ENCODE data around the gene ID3.

The ID3 gene

GRCh38 chr1:23581219-23581618, 21.9 kb upstream of the ID3 start:
- Histone ChIP-seq H3K4me2 (ENCODE audit: low read length) (no peak overlapping the region), H3K9me3 (ENCODE audit: control insufficient read depth, low read length) (no peaks in the 10 kb centered on the region), H3K27ac (no peak overlapping the region), H3K4me1 (no peaks in the 10 kb centered on the region), H3K27me3 (ENCODE audit: control insufficient read depth, insufficient read depth, low read length) (no peaks in the 10 kb centered on the region), H3K4me3 (ENCODE audit: low read depth, low read length) (no peak overlapping the region), H3K36me3 (ENCODE audit: control insufficient read depth, insufficient read depth, low read length) (no peaks in the 10 kb centered on the region), H2AFZ (no peak overlapping the region), H3K79me2 (no peaks in the 10 kb centered on the region), H3K9ac (no peak overlapping the region)
- TF ChIP-seq CTCF (IDR thresholded peaks at IDR 0.05), result no peak

DNA sequence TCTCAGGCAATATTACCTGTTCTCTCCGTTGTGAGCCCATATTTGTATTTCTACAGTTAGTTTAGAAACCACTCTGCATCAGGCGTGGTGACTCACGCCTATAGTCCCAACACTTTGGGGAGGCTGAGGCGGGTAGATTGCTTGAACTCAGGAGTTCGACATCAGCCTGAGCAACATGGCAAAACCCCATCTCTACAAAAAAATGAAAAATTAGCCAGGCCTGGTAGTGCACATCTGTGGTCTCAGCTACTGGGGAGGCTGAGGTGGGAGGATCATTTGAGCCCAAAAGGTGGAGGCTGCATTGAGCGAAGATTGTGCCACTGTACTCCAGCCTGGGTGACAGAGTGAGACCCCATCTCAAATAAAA, 19.7 kb upstream of the ID3 start:
- Histone ChIP-seq H3K27ac (no peak overlapping the region), H3K9ac (no peak overlapping the region)
- no peak for TF ChIP-seq CTCF (IDR thresholded peaks at IDR 0.05)

DNA sequence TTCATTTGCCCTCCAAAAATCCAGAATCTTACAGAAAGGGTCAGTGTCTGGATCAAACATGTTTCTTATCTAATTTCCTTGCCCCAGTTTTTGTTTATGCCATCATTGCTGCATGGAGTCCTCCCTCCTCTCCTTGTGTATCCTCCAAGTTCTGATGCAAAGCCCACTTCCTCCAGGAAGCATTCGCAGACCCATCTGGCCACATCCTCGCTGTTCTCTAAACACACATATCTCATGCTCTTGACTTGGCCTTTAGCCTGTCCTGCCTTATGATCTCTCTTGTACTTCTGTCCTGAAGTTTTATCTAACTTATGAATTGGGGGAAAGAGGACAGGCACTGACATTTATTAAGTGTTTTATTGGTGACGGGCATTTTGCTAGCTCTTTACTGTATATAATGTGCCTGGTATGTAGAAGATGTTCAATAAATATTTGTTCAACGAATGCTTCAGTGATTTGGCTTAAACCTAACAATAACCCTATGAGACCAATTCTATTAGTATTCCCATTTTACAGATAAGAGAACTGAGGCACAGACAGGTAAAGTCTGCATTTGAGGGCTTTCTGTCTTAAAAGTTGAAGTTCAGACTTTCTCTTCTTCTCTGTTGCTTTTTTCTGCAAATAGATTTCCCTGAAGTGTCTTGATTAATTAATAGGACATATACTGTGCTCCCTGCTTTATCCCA, 19.2 kb upstream of the ID3 start:
- no peaks in the 10 kb centered on the region for H3K4me1 ChIP-seq
- no peaks in the 10 kb centered on the region for H3K79me2 ChIP-seq
- H3K9me3 ChIP-seq (ENCODE audit: control insufficient read depth, low read length), result no peaks in the 10 kb centered on the region
- H2AFZ ChIP-seq, result no peak overlapping the region
- H3K27ac ChIP-seq, result no peak overlapping the region
- TF ChIP-seq CTCF (IDR thresholded peaks at IDR 0.05), result no peak
- no peak overlapping the region for H3K4me3 ChIP-seq (ENCODE audit: low read depth, low read length)
- H3K36me3 ChIP-seq (ENCODE audit: control insufficient read depth, insufficient read depth, low read length), result no peaks in the 10 kb centered on the region
- H3K9ac ChIP-seq, result no peak overlapping the region
- no peaks in the 10 kb centered on the region for H3K27me3 ChIP-seq (ENCODE audit: control insufficient read depth, insufficient read depth, low read length)
- no peak overlapping the region for H3K4me2 ChIP-seq (ENCODE audit: low read length)

More for the DNA sequence above, 19.7 kb upstream of the ID3 start:
- Histone ChIP-seq H3K79me2 (no peaks in the 10 kb centered on the region), H3K4me1 (no peaks in the 10 kb centered on the region), H3K9me3 (ENCODE audit: control insufficient read depth, low read length) (no peaks in the 10 kb centered on the region), H3K27me3 (ENCODE audit: control insufficient read depth, insufficient read depth, low read length) (no peaks in the 10 kb centered on the region), H3K4me2 (ENCODE audit: low read length) (no peak overlapping the region), H3K36me3 (ENCODE audit: control insufficient read depth, insufficient read depth, low read length) (no peaks in the 10 kb centered on the region), H2AFZ (no peak overlapping the region), H3K4me3 (ENCODE audit: low read depth, low read length) (no peak overlapping the region)

GRCh38 chr1:23577056-23578004, 18.0 kb upstream of the ID3 start:
- peak overlapping the region; percentile 28 for H2AFZ ChIP-seq
- no peak overlapping the region for H3K4me2 ChIP-seq (ENCODE audit: low read length)
- no peaks in the 10 kb centered on the region for H3K79me2 ChIP-seq
- H3K27me3 ChIP-seq (ENCODE audit: control insufficient read depth, insufficient read depth, low read length), result no peaks in the 10 kb centered on the region
- no peak for TF ChIP-seq CTCF (IDR thresholded peaks at IDR 0.05)
- no peaks in the 10 kb centered on the region for H3K9me3 ChIP-seq (ENCODE audit: control insufficient read depth, low read length)
- H3K9ac ChIP-seq, result no peak overlapping the region
- no peak overlapping the region for H3K4me3 ChIP-seq (ENCODE audit: low read depth, low read length)
- no peaks in the 10 kb centered on the region for H3K36me3 ChIP-seq (ENCODE audit: control insufficient read depth, insufficient read depth, low read length)
- no peaks in the 10 kb centered on the region for H3K4me1 ChIP-seq
- H3K27ac ChIP-seq, result no peak overlapping the region
